Heart right ventricle (tissue), 16 donors: ENCODE results near the gene OR1K1. TPM values are rescaled to one million over a fixed set of nuclear protein-coding genes. Genes with fewer than 3 reads are reported as not detected.

Source experiments
- ATAC-seq, 8 donors: fragments of 200-7000 bp; cut with Tn5 transposase; one replicate each; pipeline ENCODE4 v1.9.1; 2020; ENCODE audit warnings: mild to moderate bottlenecking in 8 of 8, moderate library complexity in 8 of 8, moderate number of reproducible peaks in 1 of 8
- DNase-seq, 2 donors: peaks; one replicate each; pipeline ENCODE4 v3.0.0-alpha.2; 2020
- H3K27ac ChIP-seq, 10 donors: fragments of 200-600 bp; sonication (generic) in 2 of 10; one replicate each; pipeline versions ENCODE4 v1.5.0 to v1.8.0; 2020 to 2022; ENCODE audit warnings: mild to moderate bottlenecking in 3 of 10
- H3K27me3 ChIP-seq, 7 donors: fragments of 200-600 bp; one replicate each; pipeline ENCODE4 v1.8.0; 2021 to 2022; ENCODE audit warnings: mild to moderate bottlenecking in 2 of 7
- H3K36me3 ChIP-seq, 9 donors: fragments of 200-600 bp; sonication (generic) in 1 of 9; one replicate each; pipeline versions ENCODE4 v1.5.0 to v1.8.0; 2020 to 2022; ENCODE audit warnings: mild to moderate bottlenecking in 2 of 9
- H3K4me1 ChIP-seq, 9 donors: fragments of 200-600 bp; sonication (generic) in 1 of 9; one replicate each; pipeline versions ENCODE4 v1.5.0 to v1.8.0; 2020 to 2022; ENCODE audit warnings: mild to moderate bottlenecking in 4 of 9
- H3K4me3 ChIP-seq, 10 donors: fragments of 200-600 bp; sonication (generic) in 2 of 10; one replicate each; pipeline versions ENCODE4 v1.5.0 to v1.8.0; 2020 to 2022; ENCODE audit warnings: mild to moderate bottlenecking in 7 of 10, moderate library complexity in 2 of 10
- H3K9me3 ChIP-seq, 11 donors: fragments of 200-600 bp in 10 of 11; sonication (generic) in 2 of 11; one replicate each; pipeline versions ENCODE4 v1.5.0 to v1.8.0; 2013 to 2022; ENCODE audit warnings: mild to moderate bottlenecking in 2 of 11, control low read depth in 1 of 11, moderate library complexity in 1 of 11
- CTCF ChIP-seq, 9 donors: fragments of 200-600 bp; sonication (generic) in 2 of 9; IDR thresholded peaks; one replicate each; pipeline versions ENCODE4 v1.5.0 to v1.8.0; 2021 to 2022; ENCODE audit warnings: antibody characterized with exemption in 9 of 9, mild to moderate bottlenecking in 5 of 9, moderate library complexity in 1 of 9
- WGBS, 2 donors: extraction: QIAGEN DNeasy Blood & Tissue Kit; methylation state at CpG; one replicate each; pipeline ENCODE4 v1.1.7; 2013; ENCODE audit warnings: inconsistent platforms in 1 of 2; 5-methylcytosine and 5-hydroxymethylcytosine counted together
- intact Hi-C, 10 donors: fragments of 100-400 bp; cut with DNase I; formaldehyde crosslinking; loops; one replicate each; pipeline versions ENCODE4 v1.11.1 to v1.14.2; 2022
- long read RNA-seq, 3 donors: library from polyadenylated mRNA; unstranded; transcript quantifications; one replicate each; pipeline ENCODE4 v2.0.0, GENCODE V29; 2020 to 2021
- polyA plus RNA-seq, 2 donors: library from polyadenylated mRNA; stranded (reverse); fragments of 200-250 nt; gene quantifications; one replicate each; pipeline ENCODE4 v1.2.3, GENCODE V29; 2013
- total RNA-seq, 10 donors: library from RNA; stranded (reverse); fragmentation: NEBNext Ultra II Directional in 3 of 10; extraction: Animal tissue kit (Norgen Biotek cat#: 25700) in 3 of 10; gene quantifications; one replicate each; pipeline versions ENCODE4 v1.2.1 to v1.2.4, GENCODE V29; 2021 to 2023
- donor health status: Arrhythmogenic right ventricular cardiomyopathy.
- donor health status: ischemic (EF 13 %, LVEDD 7.1; RV severe dilation, severe dysfunction).
- donor health status: healthy with polysubstance abuse.
- donor health status: DM: no; HTN: yes; CAD: no.
- donor health status: DM: no; HTN: no; CAD: no.
- donor health status: ischemic (EF 25% LVEDD 6.9; RV normal size, moderate dysfunction).
- donor health status: ischemic (EF 25% LVEDD 5.7; RV mildly dilated, moderate dysfunction).
- donor health status: healthy.
- donor health status: DM: yes; HTN: yes; CAD: no.
- donor health status: Ischemic cardiomyopathy.
- donor health status: ischemic (EF 35%, LVEDD 5.7; RV mildly dilated, moderate dysfunction).
- donor health status: nonischemic (EF 11% LVEDD 7.7; RV severe dilation, severe dysfunction).
- donor health status: DM: yes; HTN: yes; CAD: no.
- donor health status: PGD.
- donor health status: ischemic (EF 29% LVEDD 5.4; RV normal size, mild dysfunction).
- donor health status: nonischemic (EF 23%, LVEDD 6.1; RV moderate dilation, normal function).

The OR1K1 gene
- total RNA-seq (not detected), polyA plus RNA-seq (not detected)
- long read RNA-seq, donor 1 = 0 reads
- long read RNA-seq, donor 2 = 0 reads
- long read RNA-seq, donor 3 = 0 reads

GRCh38 chr9:122800066-122801060, at the start of gene OR1K1:
OR1K1 (plus strand) TSS chr9:122800123; CDS start chr9:122800123, 0 bp downstream.
- Histone ChIP-seq H3K27ac (no peak within 1 kb of the TSS), H3K27me3 (no peaks in the 10 kb centered on the region), H3K36me3 (no peaks in the 10 kb centered on the region), H3K4me3 (no peak within 1 kb of the TSS), H3K4me1 (no peaks in the 10 kb centered on the region), H3K9me3 (peaks cover 0 to 4% (median 0%) of the 10 kb centered on the region in 11 donors)
- ATAC-seq (peak in 1 of 8 donors; percentile 47), DNase-seq (no peak)
- intact Hi-C loops = loop anchor here in 1 of 10 donors (10.0 kb wide), 1 partner anchor 436 kb away; no protein-coding TSS in a partner anchor
- no peak for TF ChIP-seq CTCF (IDR thresholded peaks at IDR 0.05)
- 94% methylated on average over 30 of the region's 30 CpGs for WGBS, 2 donors

- intact Hi-C loops = loop anchor here in 2 of 10 donors (5.0 to 10.0 kb wide), 2 partner anchors 60 to 667 kb away; no protein-coding TSS in a partner anchor
- 33 to 42% methylated on average over 2 of the region's 2 CpGs for WGBS, 2 donors
- peaks cover 0 to 38% (median 7%) of the 10 kb centered on the region in 11 donors for H3K9me3 ChIP-seq
Measured at GRCh38 chr9:122754825-122755224, 45.1 kb upstream of the OR1K1 start.

GRCh38 chr9:122767817-122768216, 32.1 kb upstream of the OR1K1 start:
- intact Hi-C loops = no loop called here
- H3K9me3 ChIP-seq = peaks cover 0 to 66% (median 24%) of the 10 kb centered on the region in 11 donors

More at GRCh38 chr9:122754825-122755224, 45.1 kb upstream of the OR1K1 start:
- H3K36me3 ChIP-seq = no peaks in the 10 kb centered on the region
- no peak overlapping the region for H3K4me3 ChIP-seq
- no peak for DNase-seq
- TF ChIP-seq CTCF (IDR thresholded peaks at IDR 0.05) = no peak
- no peak overlapping the region for H3K27ac ChIP-seq
- no peak for ATAC-seq
- no peaks in the 10 kb centered on the region for H3K27me3 ChIP-seq
- H3K4me1 ChIP-seq = no peaks in the 10 kb centered on the region

More at GRCh38 chr9:122767817-122768216, 32.1 kb upstream of the OR1K1 start:
- 74 to 76% methylated on average over 4 of the region's 4 CpGs for WGBS, 2 donors
- TF ChIP-seq CTCF (IDR thresholded peaks at IDR 0.05) = no peak
- Histone ChIP-seq H3K4me3 (no peak overlapping the region), H3K36me3 (no peaks in the 10 kb centered on the region), H3K4me1 (no peaks in the 10 kb centered on the region), H3K27me3 (no peaks in the 10 kb centered on the region), H3K27ac (no peak overlapping the region)
- ATAC-seq (no peak), DNase-seq (no peak)
